ENCODE measurements around the gene CRELD2.

- TF ChIP-seq, protein P1, sequence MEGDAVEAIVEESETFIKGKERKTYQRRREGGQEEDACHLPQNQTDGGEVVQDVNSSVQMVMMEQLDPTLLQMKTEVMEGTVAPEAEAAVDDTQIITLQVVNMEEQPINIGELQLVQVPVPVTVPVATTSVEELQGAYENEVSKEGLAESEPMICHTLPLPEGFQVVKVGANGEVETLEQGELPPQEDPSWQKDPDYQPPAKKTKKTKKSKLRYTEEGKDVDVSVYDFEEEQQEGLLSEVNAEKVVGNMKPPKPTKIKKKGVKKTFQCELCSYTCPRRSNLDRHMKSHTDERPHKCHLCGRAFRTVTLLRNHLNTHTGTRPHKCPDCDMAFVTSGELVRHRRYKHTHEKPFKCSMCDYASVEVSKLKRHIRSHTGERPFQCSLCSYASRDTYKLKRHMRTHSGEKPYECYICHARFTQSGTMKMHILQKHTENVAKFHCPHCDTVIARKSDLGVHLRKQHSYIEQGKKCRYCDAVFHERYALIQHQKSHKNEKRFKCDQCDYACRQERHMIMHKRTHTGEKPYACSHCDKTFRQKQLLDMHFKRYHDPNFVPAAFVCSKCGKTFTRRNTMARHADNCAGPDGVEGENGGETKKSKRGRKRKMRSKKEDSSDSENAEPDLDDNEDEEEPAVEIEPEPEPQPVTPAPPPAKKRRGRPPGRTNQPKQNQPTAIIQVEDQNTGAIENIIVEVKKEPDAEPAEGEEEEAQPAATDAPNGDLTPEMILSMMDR (IDR thresholded peaks at IDR 0.05; ENCODE audit: low read length): no peak
- TF ChIP-seq EZH2phosphoT487 (IDR thresholded peaks at IDR 0.05; ENCODE audit: low read length): no peak
These were observed at the start of gene CRELD2, which contains the start of gene ALG12 for GRCh38 chr22:49917974-49918910.

Data from MM.1S (cell line).